ENCODE data around the gene CCDC159.

GRCh38 chr19:11306337-11306736 lies 40.0 kb upstream of the CCDC159 start:
- no peak for TF ChIP-seq RXRA (IDR thresholded peaks at IDR 0.05)
- TF ChIP-seq, protein P1, sequence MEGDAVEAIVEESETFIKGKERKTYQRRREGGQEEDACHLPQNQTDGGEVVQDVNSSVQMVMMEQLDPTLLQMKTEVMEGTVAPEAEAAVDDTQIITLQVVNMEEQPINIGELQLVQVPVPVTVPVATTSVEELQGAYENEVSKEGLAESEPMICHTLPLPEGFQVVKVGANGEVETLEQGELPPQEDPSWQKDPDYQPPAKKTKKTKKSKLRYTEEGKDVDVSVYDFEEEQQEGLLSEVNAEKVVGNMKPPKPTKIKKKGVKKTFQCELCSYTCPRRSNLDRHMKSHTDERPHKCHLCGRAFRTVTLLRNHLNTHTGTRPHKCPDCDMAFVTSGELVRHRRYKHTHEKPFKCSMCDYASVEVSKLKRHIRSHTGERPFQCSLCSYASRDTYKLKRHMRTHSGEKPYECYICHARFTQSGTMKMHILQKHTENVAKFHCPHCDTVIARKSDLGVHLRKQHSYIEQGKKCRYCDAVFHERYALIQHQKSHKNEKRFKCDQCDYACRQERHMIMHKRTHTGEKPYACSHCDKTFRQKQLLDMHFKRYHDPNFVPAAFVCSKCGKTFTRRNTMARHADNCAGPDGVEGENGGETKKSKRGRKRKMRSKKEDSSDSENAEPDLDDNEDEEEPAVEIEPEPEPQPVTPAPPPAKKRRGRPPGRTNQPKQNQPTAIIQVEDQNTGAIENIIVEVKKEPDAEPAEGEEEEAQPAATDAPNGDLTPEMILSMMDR (IDR thresholded peaks at IDR 0.05; ENCODE audit: low read depth, low read length, missing input control) = no peak
